Panc1 (cell line): Measurements from ENCODE around the gene LRP1B.

Source experiments
- POLR2AphosphoS5 ChIP-seq: IDR thresholded peaks from 2 replicates; pipeline ENCODE4 v1.6.1; 2012; ENCODE audit warnings: mild to moderate bottlenecking, low read depth, low read length, moderate library complexity
- SIN3A ChIP-seq: IDR thresholded peaks from 2 replicates; pipeline ENCODE4 v1.6.1; 2012; ENCODE audit warnings: low read depth, mild to moderate bottlenecking, low read length, moderate library complexity, borderline replicate concordance; ENCODE audit not compliant: insufficient read depth
- TF ChIP-seq, protein P1 (sequence below): fragments of 450-650 bp; IDR thresholded peaks from 2 replicates; pipeline ENCODE4 v1.5.1; 2017; ENCODE audit warnings: mild to moderate bottlenecking

DNA sequence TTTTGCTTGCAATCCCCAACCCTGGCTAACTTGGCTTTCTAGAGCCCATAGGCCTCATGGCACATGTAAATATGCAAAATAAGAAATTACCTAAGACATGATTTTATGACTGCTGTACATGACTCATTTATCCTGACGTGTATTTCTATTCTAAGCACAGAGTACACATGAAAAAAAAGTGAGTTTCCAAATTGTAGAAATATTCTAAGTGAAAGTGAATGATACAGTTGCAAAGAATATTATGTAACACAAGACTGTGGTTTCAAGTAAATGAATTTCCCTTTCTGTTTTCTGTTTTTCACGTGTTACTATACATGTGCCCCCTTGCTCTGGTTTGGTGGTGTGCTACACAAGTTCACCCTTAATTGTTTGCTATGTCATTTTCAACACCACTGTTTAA, 162.4 kb downstream of the LRP1B start:
- TF ChIP-seq, protein P1, sequence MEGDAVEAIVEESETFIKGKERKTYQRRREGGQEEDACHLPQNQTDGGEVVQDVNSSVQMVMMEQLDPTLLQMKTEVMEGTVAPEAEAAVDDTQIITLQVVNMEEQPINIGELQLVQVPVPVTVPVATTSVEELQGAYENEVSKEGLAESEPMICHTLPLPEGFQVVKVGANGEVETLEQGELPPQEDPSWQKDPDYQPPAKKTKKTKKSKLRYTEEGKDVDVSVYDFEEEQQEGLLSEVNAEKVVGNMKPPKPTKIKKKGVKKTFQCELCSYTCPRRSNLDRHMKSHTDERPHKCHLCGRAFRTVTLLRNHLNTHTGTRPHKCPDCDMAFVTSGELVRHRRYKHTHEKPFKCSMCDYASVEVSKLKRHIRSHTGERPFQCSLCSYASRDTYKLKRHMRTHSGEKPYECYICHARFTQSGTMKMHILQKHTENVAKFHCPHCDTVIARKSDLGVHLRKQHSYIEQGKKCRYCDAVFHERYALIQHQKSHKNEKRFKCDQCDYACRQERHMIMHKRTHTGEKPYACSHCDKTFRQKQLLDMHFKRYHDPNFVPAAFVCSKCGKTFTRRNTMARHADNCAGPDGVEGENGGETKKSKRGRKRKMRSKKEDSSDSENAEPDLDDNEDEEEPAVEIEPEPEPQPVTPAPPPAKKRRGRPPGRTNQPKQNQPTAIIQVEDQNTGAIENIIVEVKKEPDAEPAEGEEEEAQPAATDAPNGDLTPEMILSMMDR: no peak
- no peak for TF ChIP-seq POLR2AphosphoS5
- no peak for TF ChIP-seq SIN3A
